Measurements from ENCODE around the gene TTK. TPM values are rescaled to one million over a fixed set of nuclear protein-coding genes. Genes with fewer than 3 reads are reported as not detected.

Gene TTK
- total RNA-seq (under 1 TPM; 0.45 to 0.84 TPM), polyA plus RNA-seq (1 to 10 TPM in 1 of 2 donors, not detected in 1; 1.6 TPM)
- long read RNA-seq, donor 1, partial matches to known transcripts: 0 of 2 reads
- long read RNA-seq, donor 1, other reads (novel, unspliced or antisense): 0 of 2 reads
- long read RNA-seq, donor 2: 0 reads

DNA sequence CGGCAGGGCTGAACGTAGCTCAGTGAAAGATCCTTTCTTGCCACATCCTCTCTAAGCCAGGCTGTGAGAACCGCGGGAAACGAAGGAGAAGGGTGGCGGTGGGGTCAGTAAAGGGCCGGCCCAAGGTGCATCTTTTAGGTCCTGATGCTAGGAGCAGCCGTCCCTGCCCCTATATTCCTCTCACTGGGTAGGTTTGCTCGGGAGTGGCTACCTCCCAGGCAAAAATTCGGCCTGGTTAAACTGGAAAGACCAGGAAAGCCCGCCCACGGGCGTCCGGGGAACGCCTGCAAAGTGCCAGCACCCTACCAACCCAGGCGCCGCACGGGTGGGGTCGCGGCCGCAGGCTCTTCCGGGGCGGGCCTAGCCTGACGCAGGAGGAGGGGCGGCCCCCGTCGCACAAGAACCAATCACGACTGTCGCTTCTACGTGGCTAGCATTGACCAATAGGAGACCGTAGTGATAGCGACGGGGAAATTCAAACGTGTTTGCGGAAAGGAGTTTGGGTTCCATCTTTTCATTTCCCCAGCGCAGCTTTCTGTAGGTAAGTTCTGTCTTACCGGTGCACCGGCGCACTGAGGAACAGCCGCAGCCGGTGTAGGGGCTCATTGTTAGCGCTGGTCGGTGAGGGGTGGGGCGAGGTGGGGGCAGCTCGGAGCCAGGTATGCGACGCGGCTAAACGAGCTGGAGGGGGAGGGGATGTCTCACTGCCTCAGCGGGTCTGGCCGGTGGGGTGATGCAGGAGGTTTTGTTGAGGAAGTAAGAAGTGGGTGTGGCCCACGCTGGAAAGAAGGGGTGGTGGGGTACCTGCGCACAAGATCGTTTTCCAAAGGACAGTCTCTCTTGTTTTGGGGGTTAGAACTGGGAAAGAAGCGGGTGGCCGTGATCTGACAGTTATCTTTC is at the start of gene TTK:
TTK (plus strand) TSS at position 477 of the 900 bp plus-strand sequence. CDS start 1,195 bp downstream, outside the sequence.
- H3K27ac ChIP-seq (ENCODE audit: low read depth in 1 of 2, low read length in 2 of 2): peak within 1 kb of the TSS in 1 of 2 donors; percentile 65
- H3K4me3 ChIP-seq (ENCODE audit: low read length in 2 of 2): peak within 1 kb of the TSS; percentile 39 to 51
- no peaks in the 10 kb centered on the region for H3K9me3 ChIP-seq (ENCODE audit: control insufficient read depth, low read length)
- DNase-seq: peak; percentile 94 to 96
- H3K36me3 ChIP-seq (ENCODE audit: control insufficient read depth in 1 of 2, insufficient read depth in 2 of 2, low read length in 1 of 2): no peaks in the 10 kb centered on the region
- no peaks in the 10 kb centered on the region for H3K4me1 ChIP-seq (ENCODE audit: control insufficient read depth in 1 of 2, insufficient read depth in 2 of 2, low read length in 2 of 2)
- intact Hi-C loops (cut with DNase I): loop anchor here (5.0 kb wide), 2 partner anchors 57 to 103 kb away; partner anchors contain the start of genes ELOVL4 (in 2 of the 2) and BCKDHB (in 1 of the 2)
- 1% methylated on average over 56 of the region's 56 CpGs for WGBS, 2 donors
- no peaks in the 10 kb centered on the region for H3K27me3 ChIP-seq (ENCODE audit: control insufficient read depth in 1 of 2, insufficient read depth in 2 of 2, low read length in 1 of 2)
- ATAC-seq (ENCODE audit: low FRiP score): peak; percentile 100

- ATAC-seq (ENCODE audit: low FRiP score) (no peak), DNase-seq (no peak)
- intact Hi-C loops (cut with DNase I): no loop called here
- no peaks in the 10 kb centered on the region for H3K9me3 ChIP-seq (ENCODE audit: control insufficient read depth, low read length)
- H3K27me3 ChIP-seq (ENCODE audit: control insufficient read depth in 1 of 2, insufficient read depth in 2 of 2, low read length in 1 of 2): no peaks in the 10 kb centered on the region
- H3K4me1 ChIP-seq (ENCODE audit: control insufficient read depth in 1 of 2, insufficient read depth in 2 of 2, low read length in 2 of 2): no peaks in the 10 kb centered on the region
- no peak overlapping the region for H3K4me3 ChIP-seq (ENCODE audit: low read length in 2 of 2)
- no peak overlapping the region for H3K27ac ChIP-seq (ENCODE audit: low read depth in 1 of 2, low read length in 2 of 2)
- H3K36me3 ChIP-seq (ENCODE audit: control insufficient read depth in 1 of 2, insufficient read depth in 2 of 2, low read length in 1 of 2): no peaks in the 10 kb centered on the region
These were observed 49.6 kb upstream of the TTK start for GRCh38 chr6:79954849-79955248.

GRCh38 chr6:79964607-79965081 is 39.8 kb upstream of the TTK start:
- no peaks in the 10 kb centered on the region for H3K36me3 ChIP-seq (ENCODE audit: control insufficient read depth in 1 of 2, insufficient read depth in 2 of 2, low read length in 1 of 2)
- intact Hi-C loops (cut with DNase I): no loop called here
- ATAC-seq (ENCODE audit: low FRiP score) (no peak), DNase-seq (no peak)
- 83 to 85% methylated on average over 3 of the region's 3 CpGs for WGBS, 2 donors
- no peak overlapping the region for H3K27ac ChIP-seq (ENCODE audit: low read depth in 1 of 2, low read length in 2 of 2)
- no peak overlapping the region for H3K4me3 ChIP-seq (ENCODE audit: low read length in 2 of 2)
- H3K4me1 ChIP-seq (ENCODE audit: control insufficient read depth in 1 of 2, insufficient read depth in 2 of 2, low read length in 2 of 2): no peaks in the 10 kb centered on the region
- H3K27me3 ChIP-seq (ENCODE audit: control insufficient read depth in 1 of 2, insufficient read depth in 2 of 2, low read length in 1 of 2): no peaks in the 10 kb centered on the region
- H3K9me3 ChIP-seq (ENCODE audit: control insufficient read depth, low read length): no peaks in the 10 kb centered on the region

DNA sequence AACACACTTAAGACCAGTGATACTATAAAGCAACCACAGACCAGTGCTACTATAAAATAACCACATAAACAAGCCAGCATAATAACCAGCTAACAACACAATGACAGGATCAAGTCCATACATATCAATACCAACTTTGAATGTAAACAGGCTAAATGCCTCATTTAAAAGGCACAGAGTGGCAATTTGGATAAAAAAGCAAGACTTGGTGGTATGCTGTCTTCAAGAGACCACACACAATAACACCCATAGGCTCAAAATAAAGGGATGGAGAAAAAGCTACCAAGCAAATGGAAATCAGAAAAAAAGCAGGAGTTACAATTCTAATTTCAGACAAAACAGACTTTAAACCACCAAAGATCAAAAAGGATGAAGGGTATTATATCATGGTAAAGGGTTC is 37.3 kb upstream of the TTK start:
- Histone ChIP-seq H3K27me3 (ENCODE audit: control insufficient read depth in 1 of 2, insufficient read depth in 2 of 2, low read length in 1 of 2) (no peaks in the 10 kb centered on the region), H3K9me3 (ENCODE audit: control insufficient read depth, low read length) (no peaks in the 10 kb centered on the region), H3K36me3 (ENCODE audit: control insufficient read depth in 1 of 2, insufficient read depth in 2 of 2, low read length in 1 of 2) (no peaks in the 10 kb centered on the region), H3K27ac (ENCODE audit: low read depth in 1 of 2, low read length in 2 of 2) (no peak overlapping the region), H3K4me1 (ENCODE audit: control insufficient read depth in 1 of 2, insufficient read depth in 2 of 2, low read length in 2 of 2) (no peaks in the 10 kb centered on the region), H3K4me3 (ENCODE audit: low read length in 2 of 2) (no peak overlapping the region)
- DNase-seq: no peak
- intact Hi-C loops (cut with DNase I): no loop called here
- ATAC-seq (ENCODE audit: low FRiP score): no peak

- ATAC-seq (ENCODE audit: low FRiP score): no peak
- no peak for DNase-seq
- Histone ChIP-seq H3K4me1 (ENCODE audit: control insufficient read depth in 1 of 2, insufficient read depth in 2 of 2, low read length in 2 of 2) (no peaks in the 10 kb centered on the region), H3K27me3 (ENCODE audit: control insufficient read depth in 1 of 2, insufficient read depth in 2 of 2, low read length in 1 of 2) (no peaks in the 10 kb centered on the region), H3K36me3 (ENCODE audit: control insufficient read depth in 1 of 2, insufficient read depth in 2 of 2, low read length in 1 of 2) (no peaks in the 10 kb centered on the region), H3K4me3 (ENCODE audit: low read length in 2 of 2) (no peak overlapping the region), H3K9me3 (ENCODE audit: control insufficient read depth, low read length) (no peaks in the 10 kb centered on the region), H3K27ac (ENCODE audit: low read depth in 1 of 2, low read length in 2 of 2) (no peak overlapping the region)
- intact Hi-C loops (cut with DNase I): no loop called here
- WGBS, 2 donors: 85 to 86% methylated on average over 5 of the region's 5 CpGs
These were observed 34.7 kb upstream of the TTK start for GRCh38 chr6:79969784-79970183.

- DNase-seq (no peak), ATAC-seq (ENCODE audit: low FRiP score) (no peak)
- H3K4me1 ChIP-seq (ENCODE audit: control insufficient read depth in 1 of 2, insufficient read depth in 2 of 2, low read length in 2 of 2): no peaks in the 10 kb centered on the region
- intact Hi-C loops (cut with DNase I): no loop called here
- H3K4me3 ChIP-seq (ENCODE audit: low read length in 2 of 2): no peak overlapping the region
- no peaks in the 10 kb centered on the region for H3K9me3 ChIP-seq (ENCODE audit: control insufficient read depth, low read length)
- H3K27ac ChIP-seq (ENCODE audit: low read depth in 1 of 2, low read length in 2 of 2): no peak overlapping the region
- H3K36me3 ChIP-seq (ENCODE audit: control insufficient read depth in 1 of 2, insufficient read depth in 2 of 2, low read length in 1 of 2): no peaks in the 10 kb centered on the region
- no peaks in the 10 kb centered on the region for H3K27me3 ChIP-seq (ENCODE audit: control insufficient read depth in 1 of 2, insufficient read depth in 2 of 2, low read length in 1 of 2)
These were observed 33.3 kb upstream of the TTK start for GRCh38 chr6:79971193-79971592.

DNA sequence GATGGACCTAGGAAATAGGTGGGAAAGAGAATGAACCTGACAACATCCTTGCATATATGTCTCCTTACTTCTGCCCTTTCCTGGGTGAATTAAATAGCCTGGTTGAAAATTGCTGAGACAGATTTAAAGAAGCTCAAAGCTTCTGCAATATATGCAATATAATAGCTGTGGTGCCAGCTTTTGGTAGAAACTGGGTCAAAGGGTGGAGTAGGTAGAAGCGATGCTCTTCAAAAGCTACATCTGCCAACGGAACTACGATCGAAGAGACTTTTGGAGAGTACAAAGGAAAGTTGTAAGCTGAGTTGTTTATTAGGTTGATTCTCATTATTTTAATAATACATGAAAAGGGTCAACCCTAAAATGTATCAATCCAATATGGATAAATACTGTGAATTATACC is 22.8 kb upstream of the TTK start:
- no peaks in the 10 kb centered on the region for H3K4me1 ChIP-seq (ENCODE audit: control insufficient read depth in 1 of 2, insufficient read depth in 2 of 2, low read length in 2 of 2)
- no peak overlapping the region for H3K27ac ChIP-seq (ENCODE audit: low read depth in 1 of 2, low read length in 2 of 2)
- DNase-seq: no peak
- H3K9me3 ChIP-seq (ENCODE audit: control insufficient read depth, low read length): no peaks in the 10 kb centered on the region
- no peak for ATAC-seq (ENCODE audit: low FRiP score)
- intact Hi-C loops (cut with DNase I): no loop called here
- H3K4me3 ChIP-seq (ENCODE audit: low read length in 2 of 2): no peak overlapping the region
- H3K36me3 ChIP-seq (ENCODE audit: control insufficient read depth in 1 of 2, insufficient read depth in 2 of 2, low read length in 1 of 2): no peaks in the 10 kb centered on the region
- no peaks in the 10 kb centered on the region for H3K27me3 ChIP-seq (ENCODE audit: control insufficient read depth in 1 of 2, insufficient read depth in 2 of 2, low read length in 1 of 2)
- WGBS, 2 donors: 95% methylated on average over 4 of the region's 4 CpGs

GRCh38 chr6:79984261-79984660 is 20.2 kb upstream of the TTK start:
- Histone ChIP-seq H3K27me3 (ENCODE audit: control insufficient read depth in 1 of 2, insufficient read depth in 2 of 2, low read length in 1 of 2) (no peaks in the 10 kb centered on the region), H3K9me3 (ENCODE audit: control insufficient read depth, low read length) (no peaks in the 10 kb centered on the region), H3K27ac (ENCODE audit: low read depth in 1 of 2, low read length in 2 of 2) (no peak overlapping the region), H3K4me3 (ENCODE audit: low read length in 2 of 2) (no peak overlapping the region), H3K4me1 (ENCODE audit: control insufficient read depth in 1 of 2, insufficient read depth in 2 of 2, low read length in 2 of 2) (no peaks in the 10 kb centered on the region), H3K36me3 (ENCODE audit: control insufficient read depth in 1 of 2, insufficient read depth in 2 of 2, low read length in 1 of 2) (no peaks in the 10 kb centered on the region)
- WGBS, 2 donors: 48 to 56% methylated on average over 2 of the region's 2 CpGs
- ATAC-seq (ENCODE audit: low FRiP score): no peak
- intact Hi-C loops (cut with DNase I): no loop called here
- DNase-seq: no peak

DNA sequence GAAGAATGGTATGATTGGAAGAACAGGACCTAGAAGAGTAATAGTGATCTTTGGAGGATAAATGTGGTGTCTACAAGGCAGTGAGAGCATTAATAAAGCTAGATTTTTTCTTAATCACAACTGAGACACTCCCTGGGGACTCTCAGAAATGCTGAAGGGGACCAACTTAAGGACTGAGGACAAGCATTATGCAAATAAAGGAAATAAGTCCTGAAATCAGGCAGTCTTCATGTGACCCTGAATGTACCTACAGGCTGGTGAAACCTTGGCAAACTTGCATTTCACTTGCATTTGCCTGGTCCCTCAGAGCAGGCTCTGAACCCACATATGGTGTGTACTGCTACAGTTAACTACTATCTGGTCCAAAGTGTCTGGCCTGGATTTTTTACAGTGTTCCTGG is 19.3 kb upstream of the TTK start:
- H3K9me3 ChIP-seq (ENCODE audit: control insufficient read depth, low read length): no peaks in the 10 kb centered on the region
- intact Hi-C loops (cut with DNase I): no loop called here
- H3K4me3 ChIP-seq (ENCODE audit: low read length in 2 of 2): no peak overlapping the region
- no peak overlapping the region for H3K27ac ChIP-seq (ENCODE audit: low read depth in 1 of 2, low read length in 2 of 2)
- ATAC-seq (ENCODE audit: low FRiP score) (no peak), DNase-seq (no peak)
- H3K4me1 ChIP-seq (ENCODE audit: control insufficient read depth in 1 of 2, insufficient read depth in 2 of 2, low read length in 2 of 2): no peaks in the 10 kb centered on the region
- no peaks in the 10 kb centered on the region for H3K36me3 ChIP-seq (ENCODE audit: control insufficient read depth in 1 of 2, insufficient read depth in 2 of 2, low read length in 1 of 2)
- no peaks in the 10 kb centered on the region for H3K27me3 ChIP-seq (ENCODE audit: control insufficient read depth in 1 of 2, insufficient read depth in 2 of 2, low read length in 1 of 2)

Data from aorta (tissue), 5 donors.